IPS-18c (cell line): ENCODE data around the gene LOXL1.

Experiments used
- H3K4me3 ChIP-seq: 2 replicates; pipeline ENCODE4 v1.7.0; 2013; ENCODE audit warnings: low read depth, mild to moderate bottlenecking, low read length, moderate library complexity; ENCODE audit not compliant: insufficient read depth
- H3K9me3 ChIP-seq: one replicate; pipeline ENCODE4 v1.6.1; 2013; ENCODE audit warnings: mild to moderate bottlenecking, low read length, moderate library complexity; ENCODE audit not compliant: control insufficient read depth, insufficient read depth

LOXL1 gene, protein sequence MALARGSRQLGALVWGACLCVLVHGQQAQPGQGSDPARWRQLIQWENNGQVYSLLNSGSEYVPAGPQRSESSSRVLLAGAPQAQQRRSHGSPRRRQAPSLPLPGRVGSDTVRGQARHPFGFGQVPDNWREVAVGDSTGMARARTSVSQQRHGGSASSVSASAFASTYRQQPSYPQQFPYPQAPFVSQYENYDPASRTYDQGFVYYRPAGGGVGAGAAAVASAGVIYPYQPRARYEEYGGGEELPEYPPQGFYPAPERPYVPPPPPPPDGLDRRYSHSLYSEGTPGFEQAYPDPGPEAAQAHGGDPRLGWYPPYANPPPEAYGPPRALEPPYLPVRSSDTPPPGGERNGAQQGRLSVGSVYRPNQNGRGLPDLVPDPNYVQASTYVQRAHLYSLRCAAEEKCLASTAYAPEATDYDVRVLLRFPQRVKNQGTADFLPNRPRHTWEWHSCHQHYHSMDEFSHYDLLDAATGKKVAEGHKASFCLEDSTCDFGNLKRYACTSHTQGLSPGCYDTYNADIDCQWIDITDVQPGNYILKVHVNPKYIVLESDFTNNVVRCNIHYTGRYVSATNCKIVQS

DNA sequence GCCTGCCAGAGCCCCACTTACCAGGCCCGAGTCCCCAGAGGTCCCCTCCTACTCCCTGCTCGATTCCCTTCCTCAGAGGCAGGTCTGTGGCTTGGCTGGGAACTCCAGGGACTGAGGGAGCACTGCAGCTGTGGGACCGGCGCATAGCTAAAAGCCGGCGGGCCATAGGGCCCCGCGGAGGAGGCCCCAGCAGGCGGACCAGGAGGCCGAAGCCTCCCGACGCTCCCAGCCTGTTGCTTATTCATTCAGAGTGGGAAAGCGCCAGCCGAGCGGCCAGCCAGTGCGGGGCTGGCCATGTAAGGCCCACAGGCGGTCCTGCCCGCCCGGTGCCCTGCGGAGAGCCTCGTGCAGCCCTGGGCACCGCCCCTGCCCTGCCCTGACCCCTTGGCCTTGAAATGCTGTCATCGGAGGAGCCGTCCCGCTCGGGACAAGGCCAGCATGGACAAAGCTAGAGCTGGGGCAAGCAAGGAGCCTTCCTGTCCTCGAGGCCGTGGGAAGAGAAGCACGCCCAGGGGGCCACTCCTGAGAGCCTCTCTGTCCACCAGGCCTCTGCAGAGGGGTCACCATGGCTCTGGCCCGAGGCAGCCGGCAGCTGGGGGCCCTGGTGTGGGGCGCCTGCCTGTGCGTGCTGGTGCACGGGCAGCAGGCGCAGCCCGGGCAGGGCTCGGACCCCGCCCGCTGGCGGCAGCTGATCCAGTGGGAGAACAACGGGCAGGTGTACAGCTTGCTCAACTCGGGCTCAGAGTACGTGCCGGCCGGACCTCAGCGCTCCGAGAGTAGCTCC is at the start of gene LOXL1:
TSS of gene LOXL1 (plus strand) at position 244 of the 784 bp plus-strand sequence. CDS start at position 566, 322 bp downstream.
- Histone ChIP-seq H3K4me3 (peak within 1 kb of the TSS; percentile 69), H3K9me3 (peaks cover 2% of the 10 kb centered on the region)

DNA sequence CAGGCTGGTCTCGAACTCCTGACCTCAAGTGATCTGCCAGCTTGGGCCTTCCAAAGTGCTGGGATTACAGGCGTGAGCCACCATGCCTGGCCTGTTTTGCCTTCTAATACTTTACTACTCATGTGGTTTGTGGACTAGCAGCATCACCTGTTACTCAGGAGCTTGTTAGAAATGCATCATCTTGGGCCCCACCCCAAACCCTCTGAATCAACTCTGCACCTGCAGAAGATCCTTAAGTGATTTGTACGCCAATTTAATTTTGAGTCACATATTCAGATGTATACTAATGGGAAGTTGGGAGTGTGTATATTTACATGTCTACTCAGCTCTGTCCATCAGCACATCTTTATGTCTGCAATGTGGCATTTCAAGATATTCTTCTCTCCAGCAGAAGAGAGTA is 46.8 kb upstream of the LOXL1 start:
- H3K4me3 ChIP-seq: no peak overlapping the region
- H3K9me3 ChIP-seq: peaks cover 3% of the 10 kb centered on the region

DNA sequence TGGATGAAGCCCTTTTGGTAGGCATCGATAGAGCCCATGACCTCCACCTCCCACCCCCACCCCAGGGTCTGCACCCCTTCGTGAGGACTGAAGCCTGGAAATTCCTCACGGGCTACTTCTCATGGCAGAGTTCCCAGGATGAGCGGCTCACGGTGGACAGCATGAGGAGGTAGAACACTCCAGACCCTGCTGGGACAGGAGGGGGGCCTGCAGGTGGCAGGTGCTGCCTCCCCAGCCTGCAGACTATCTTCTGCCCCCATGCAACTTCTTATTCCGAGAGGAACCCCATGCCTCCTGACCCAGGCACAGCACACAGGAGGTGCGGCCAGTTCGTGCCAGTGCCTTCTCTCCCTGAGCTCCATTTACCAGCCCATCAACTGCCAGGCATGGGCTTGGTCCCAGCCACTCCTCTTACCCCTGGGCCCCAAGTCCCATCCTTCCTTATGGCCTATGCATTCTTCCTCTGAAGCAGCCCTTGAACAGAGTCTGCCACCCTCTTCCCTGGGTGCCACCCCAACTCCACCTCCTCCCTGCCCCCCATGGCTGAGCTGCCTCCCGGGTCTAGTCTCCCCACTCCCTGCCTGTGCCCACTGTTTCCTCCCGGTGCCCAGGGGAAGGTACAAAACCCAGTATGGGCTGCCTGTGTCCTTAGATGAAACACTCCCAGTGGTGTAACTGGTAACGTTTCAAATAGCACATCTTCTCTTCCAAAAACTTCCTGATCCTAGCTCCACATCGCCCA is 44.5 kb upstream of the LOXL1 start:
- Histone ChIP-seq H3K9me3 (peaks cover 3% of the 10 kb centered on the region), H3K4me3 (no peak overlapping the region)

DNA sequence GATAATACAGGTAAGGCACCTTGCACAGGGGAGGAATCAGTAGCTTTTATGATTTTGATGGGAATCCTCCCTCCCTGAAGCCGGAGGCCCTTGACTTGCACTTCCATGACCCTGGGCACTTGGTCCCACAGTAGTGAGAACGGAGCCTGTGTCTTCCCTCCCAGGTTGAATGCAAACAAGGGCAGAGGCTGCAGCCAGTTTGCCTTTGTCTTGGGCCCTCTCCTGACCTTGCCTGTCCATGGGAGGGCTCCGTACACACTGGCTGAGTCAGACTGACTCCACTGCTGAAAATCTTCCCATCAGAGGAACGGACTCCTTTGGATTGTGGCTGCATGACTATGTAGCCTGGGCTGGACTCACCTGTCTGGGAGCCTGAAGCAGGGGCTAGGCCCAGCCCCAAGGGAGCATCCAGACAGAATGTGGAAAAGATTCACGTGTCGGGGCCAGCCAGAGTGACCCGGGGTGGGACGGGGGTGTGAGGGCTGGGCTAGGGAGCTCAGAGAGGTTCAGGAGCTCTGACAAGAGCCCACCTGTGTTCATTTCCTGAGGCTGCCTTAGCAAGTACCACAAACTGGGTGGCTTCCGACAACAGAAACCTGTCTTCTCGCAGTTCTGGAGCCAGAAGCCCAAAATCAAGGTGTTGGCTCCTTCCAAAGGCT is 43.4 kb upstream of the LOXL1 start:
- Histone ChIP-seq H3K4me3 (no peak overlapping the region), H3K9me3 (peaks cover 3% of the 10 kb centered on the region)

DNA sequence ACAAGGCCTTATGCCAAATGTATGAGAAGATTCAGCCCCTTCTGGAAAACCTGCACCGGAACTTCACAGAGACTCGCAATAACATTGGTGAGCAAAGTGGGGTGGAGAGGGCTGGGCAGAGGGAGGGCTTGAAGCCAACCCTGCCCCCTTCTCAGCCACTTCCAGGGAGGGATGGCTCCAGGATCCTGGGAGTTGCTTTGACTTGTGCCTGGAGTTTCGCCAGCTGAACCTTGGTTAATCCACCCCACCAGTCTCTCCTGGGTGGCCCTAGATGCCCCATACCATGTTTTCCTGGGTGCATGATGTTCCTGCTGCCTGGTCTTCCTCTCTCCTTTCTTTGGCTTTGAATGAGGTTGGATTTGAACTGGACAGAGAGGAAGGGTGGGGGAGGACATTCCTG is 42.1 kb upstream of the LOXL1 start:
- Histone ChIP-seq H3K4me3 (no peak overlapping the region), H3K9me3 (peaks cover 3% of the 10 kb centered on the region)

DNA sequence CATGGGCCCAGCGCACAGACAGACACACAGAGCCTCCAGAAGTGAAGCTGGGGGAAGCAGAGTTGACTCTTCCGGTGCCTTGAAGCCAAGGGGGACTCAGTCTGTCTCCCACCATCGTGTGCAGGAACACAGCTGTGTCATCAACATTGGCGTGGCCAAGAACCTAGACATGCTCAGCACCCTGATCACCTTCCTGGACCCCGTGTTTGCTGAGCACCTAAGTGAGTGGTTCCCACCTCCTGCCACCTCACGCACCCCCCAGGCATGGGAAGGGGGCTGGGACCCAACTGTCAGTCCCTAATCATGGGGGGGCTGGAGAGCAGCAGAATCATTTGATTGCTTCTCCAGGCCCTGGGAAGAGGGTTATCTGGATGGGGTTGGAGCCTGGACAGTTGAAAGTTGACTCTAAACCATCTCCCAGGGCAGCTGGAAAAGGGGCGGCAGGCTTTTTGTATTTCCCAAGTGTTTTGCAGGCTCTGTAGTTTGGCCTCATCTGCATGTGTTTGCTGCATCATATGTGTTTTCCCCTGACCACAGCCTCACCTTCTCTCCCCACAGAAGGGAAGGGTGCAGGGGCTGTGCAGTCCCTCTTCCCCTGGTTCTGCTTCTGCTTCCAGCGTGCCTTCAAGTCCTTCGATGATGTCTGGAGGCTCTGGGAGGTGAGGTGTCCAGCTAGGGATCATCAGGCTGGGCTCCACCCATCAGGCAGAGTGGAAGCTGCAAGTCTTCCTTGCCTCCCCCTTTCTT is 40.1 kb upstream of the LOXL1 start:
- H3K9me3 ChIP-seq: peaks cover 3% of the 10 kb centered on the region
- no peak overlapping the region for H3K4me3 ChIP-seq

DNA sequence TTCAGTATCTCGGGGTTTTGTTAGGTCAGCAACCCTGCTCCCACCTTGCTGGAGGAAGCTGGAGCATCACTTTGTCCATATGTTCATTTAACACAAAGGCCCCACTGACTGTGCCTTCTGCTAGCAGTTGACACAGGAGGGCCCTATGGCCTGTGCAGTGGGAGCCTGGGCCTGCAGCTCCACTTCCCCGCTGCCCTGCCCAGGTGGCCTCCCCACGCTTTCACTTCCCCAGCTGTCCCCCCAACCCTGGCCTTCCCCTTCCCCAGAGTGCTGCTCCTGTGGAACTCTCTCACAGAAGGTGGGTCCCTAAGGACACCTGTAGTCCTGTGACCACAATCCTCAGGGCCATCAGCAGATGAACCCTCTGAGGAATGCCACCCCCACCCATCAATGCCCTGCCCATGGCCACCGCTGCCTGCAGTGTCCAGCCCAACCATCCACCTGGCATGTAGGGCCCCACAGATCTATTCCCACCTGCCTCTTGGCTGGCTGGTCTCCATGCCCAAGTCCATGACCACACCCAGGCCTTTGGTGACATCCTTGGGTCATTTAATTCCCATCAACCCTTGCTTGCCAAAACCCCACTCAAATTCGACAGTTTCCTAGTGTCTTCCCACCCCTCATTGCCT is 39.4 kb upstream of the LOXL1 start:
- Histone ChIP-seq H3K9me3 (peaks cover 3% of the 10 kb centered on the region), H3K4me3 (no peak overlapping the region)

DNA sequence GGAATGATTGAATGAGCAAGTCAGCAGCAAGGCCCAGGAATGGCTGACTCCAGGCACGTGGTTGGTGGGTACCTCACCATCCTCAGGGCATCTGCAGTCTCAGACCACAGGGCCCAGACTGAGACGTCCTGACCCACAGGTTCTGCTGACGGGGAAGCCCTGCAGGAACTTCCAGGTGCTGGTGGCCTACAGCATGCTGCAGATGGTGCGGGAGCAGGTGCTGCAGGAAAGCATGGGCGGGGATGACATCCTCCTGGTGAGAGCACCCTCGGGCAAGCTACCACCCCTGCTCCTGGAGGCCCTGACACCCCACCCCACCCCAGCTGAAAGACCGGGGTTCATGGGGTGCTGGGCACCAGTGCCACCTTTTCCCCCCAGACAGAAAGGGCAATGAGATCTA is 38.8 kb upstream of the LOXL1 start:
- Histone ChIP-seq H3K9me3 (peaks cover 4% of the 10 kb centered on the region), H3K4me3 (no peak overlapping the region)

DNA sequence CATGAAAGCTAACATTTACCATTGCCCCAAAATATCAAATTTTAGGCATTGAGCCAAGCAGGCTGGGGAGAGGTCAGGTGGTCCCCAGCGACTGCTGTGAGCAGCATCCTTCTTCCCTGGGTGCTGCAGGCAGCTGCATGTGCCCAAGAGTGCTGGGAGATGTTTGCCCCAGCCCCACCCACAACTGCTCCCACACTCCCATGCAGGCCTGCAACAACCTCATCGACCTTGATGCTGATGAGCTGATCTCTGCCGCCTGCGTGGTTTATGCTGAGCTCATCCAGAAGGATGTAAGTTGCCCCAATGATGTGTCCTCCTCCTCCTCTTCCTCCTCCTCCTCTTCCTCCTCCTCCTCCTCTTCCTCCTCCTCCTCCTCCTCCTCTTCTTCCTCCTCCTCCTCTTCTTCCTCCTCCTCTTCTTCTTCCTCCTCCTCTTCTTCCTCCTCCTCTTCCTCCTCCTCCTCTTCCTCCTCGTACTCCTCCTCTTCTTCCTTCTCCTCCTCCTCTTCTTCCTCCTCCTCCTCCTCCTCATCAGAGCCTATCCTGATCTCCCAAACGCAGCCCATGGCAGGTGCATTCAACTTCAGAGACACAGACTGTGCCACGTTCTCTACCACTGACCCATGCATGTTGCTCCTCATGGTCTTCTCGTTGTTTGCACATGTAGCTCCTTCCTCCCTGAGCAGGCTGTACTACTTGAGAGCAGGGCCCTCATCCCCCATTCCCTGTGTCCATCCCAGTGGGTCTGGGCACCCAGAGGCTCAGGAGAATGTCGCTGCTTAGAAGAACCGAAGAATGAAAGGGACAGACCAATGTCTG is 37.8 kb upstream of the LOXL1 start:
- Histone ChIP-seq H3K9me3 (peaks cover 6% of the 10 kb centered on the region), H3K4me3 (no peak overlapping the region)

DNA sequence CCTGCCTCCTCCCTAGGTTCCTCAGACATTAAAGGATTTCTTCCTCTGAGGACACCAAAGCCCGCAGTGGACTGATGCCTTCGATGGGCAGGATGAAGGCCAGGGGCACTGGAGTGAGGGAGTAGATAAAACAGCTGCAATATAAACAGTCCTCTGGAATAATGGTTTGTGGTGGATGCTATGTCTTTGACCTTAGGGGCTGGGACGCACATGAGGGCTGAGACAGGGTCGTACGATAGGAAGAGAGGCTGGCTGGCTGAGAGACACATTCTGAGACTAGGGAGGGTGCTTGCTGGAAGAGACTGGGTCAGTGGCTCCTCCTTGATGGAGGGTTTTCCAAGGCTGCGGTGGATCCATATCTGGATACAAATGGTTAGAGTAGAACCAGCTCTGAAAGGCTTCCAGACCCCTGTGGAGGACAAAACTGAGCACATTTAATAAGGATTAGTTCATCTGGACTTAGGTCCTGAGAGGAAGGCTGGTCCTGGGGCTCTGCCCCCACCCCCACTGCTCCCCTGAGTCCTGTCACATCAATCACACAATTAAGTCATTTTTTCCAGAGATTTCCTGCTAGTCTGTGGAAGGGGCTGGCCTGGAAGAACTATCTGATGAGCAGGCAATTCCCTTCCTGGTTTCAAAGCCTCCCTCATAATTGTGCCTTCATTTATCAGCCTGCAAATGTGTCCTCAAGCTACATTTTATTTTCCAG is 37.1 kb upstream of the LOXL1 start:
- H3K9me3 ChIP-seq: peaks cover 6% of the 10 kb centered on the region
- H3K4me3 ChIP-seq: no peak overlapping the region

DNA sequence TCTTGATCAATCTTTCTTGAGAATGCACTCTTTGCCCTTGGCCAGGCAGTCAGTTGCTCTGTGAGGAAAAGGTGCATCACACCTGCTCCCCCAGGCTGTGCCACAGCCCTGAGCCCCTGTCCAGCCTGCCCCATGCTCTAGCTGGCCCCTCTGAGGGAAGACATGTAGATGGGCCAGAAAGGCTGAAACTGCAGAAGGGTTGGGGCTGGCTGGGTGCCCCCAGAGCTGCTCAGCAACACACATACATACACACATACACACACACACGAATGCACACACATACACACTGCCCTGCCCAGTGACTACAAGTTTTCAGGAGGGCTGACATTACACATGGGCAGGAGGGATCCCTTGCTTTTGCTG is 36.5 kb upstream of the LOXL1 start:
- Histone ChIP-seq H3K4me3 (no peak overlapping the region), H3K9me3 (peaks cover 6% of the 10 kb centered on the region)

DNA sequence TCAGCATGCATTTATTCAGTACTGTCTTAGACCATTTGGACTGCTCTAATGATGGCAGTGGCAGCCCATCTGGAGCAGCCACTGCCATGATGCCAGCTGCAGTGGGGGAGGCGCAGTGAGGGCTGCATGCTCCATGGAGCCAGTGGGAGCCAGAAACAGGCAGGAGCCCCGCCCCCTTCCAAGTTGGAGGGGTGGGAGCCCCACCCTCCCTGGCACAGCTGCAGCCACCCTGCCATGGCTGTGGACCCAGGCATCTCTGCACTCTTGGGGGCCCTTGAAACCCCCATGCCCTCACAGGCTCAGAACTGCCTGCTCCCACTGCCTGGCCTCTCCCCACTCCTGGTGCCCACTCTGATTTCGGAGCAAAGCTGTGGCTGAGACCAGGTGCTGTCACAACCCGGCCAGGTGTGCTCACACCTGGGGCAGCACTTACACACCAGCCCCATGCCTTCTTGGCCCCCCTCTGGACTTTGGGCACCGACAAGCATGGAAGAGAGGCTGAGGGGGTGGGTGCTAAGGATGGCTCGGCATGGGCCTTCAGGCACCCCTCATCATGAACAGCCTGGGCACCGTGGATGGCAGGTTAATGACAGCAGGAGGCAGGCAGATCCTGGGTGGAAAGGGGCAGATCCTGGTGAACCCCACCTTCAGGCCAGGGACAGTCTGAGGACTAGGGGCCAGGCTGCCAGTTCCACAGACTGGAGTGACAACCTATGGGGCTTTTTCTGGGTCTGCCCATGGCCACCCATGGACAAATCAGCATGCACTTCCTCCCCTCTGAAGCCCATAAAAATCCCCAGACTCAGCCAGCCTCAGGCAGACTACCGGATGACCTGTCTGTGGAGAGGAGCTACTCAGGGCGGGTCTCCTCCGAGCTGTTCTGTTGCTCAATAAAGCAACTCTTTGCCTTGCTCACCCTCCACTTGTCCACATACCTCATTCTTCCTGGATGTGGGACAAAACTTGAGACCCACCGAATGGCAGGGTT is 34.6 kb upstream of the LOXL1 start:
- Histone ChIP-seq H3K9me3 (peaks cover 6% of the 10 kb centered on the region), H3K4me3 (no peak overlapping the region)

DNA sequence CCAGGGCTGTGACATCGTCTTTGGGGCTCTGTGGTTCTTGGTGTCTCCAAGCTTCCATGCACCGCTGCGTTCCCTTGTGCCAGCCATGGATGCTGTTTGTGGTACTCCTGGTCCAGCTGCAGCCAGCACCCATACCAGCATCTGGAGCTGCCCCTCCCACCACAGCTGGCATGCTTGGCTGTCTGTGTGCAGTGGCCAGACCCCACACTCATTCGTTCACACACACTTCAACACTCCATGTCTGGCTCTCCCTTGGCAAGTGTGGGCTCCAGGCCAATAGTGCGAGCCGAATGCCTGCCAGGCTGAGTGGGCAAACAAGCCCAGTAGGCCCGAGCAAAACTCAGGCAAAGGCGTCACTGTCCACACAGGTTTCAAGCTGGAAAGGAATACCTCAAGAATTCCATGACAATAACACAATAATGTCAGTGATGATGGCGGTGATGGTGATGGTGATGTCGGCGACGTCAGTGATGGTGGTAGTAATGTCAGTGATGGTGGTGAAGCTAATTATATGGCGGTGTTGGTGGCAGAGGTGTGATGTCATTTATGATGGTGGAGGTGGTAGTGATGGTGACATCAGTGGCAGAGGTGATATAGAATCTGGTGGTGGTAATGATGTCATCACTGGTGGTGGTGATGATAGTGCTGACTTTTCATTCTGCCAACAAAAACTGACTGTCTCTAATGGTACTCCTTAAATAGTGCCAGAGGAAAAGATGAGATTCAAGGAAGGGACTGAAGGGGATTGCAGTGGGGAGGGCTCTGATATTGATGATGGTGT is 33.6 kb upstream of the LOXL1 start:
- H3K9me3 ChIP-seq: peaks cover 6% of the 10 kb centered on the region
- no peak overlapping the region for H3K4me3 ChIP-seq
